ENCODE data around the gene SEC63. TPM values are rescaled to one million over a fixed set of nuclear protein-coding genes. Genes with fewer than 3 reads are reported as not detected.

SEC63 gene
- total and polyA plus RNA-seq, 2 experiments from 2014 or later: 38.5 to 190 TPM

- no peak overlapping the region for H3K27ac ChIP-seq
- no peaks in the 10 kb centered on the region for H3K79me2 ChIP-seq (ENCODE audit: insufficient read depth)
- no peaks in the 10 kb centered on the region for H3K36me3 ChIP-seq (ENCODE audit: low read depth)
- no peak overlapping the region for H2AFZ ChIP-seq
- H4K20me1 ChIP-seq (ENCODE audit: insufficient read depth): no peaks in the 10 kb centered on the region
- H3K9me2 ChIP-seq (ENCODE audit: insufficient read depth): no peaks in the 10 kb centered on the region
- H3K9me3 ChIP-seq (ENCODE audit: low read depth): no peaks in the 10 kb centered on the region
- no peak overlapping the region for H3K9ac ChIP-seq
- peaks cover 3% of the 10 kb centered on the region for H3K4me1 ChIP-seq (ENCODE audit: insufficient read depth)
- H3F3A ChIP-seq (ENCODE audit: insufficient read depth): peaks cover 4% of the 10 kb centered on the region; the same call in 1 of the 2 replicates
- 80 to 82% methylated on average over 6 of the region's 6 CpGs for WGBS, 2 experiments (ENCODE audit: low coverage in 1 of 2, low lambda C conversion rate in 2 of 2, missing lambda C conversion rate in 2 of 2)
- no peak overlapping the region for H3K4me2 ChIP-seq (ENCODE audit: unreplicated experiment)
- H3K4me3 ChIP-seq: no peak overlapping the region
- TF ChIP-seq EZH2phosphoT487 (IDR thresholded peaks at IDR 0.05; ENCODE audit: insufficient read depth, low read depth) (no peak), EZH2 (IDR thresholded peaks at IDR 0.05; ENCODE audit: insufficient read depth, poor library complexity, severe bottlenecking) (no peak)
- no peak for DNase-seq
- in situ Hi-C loops (cut with MboI): no loop called here
- H3K27me3 ChIP-seq (replicated peaks; ENCODE audit: insufficient read depth): no peaks in the 10 kb centered on the region
Observed at GRCh38 chr6:107971181-107971580, 13.2 kb upstream of the SEC63 start.

GRCh38 chr6:107970255-107970654 lies 12.2 kb upstream of the SEC63 start:
- Histone ChIP-seq H2AFZ (no peak overlapping the region), H3F3A (ENCODE audit: insufficient read depth) (peaks cover 11% of the 10 kb centered on the region; the same call in 1 of the 2 replicates), H3K27me3 (replicated peaks; ENCODE audit: insufficient read depth) (no peaks in the 10 kb centered on the region), H3K4me1 (ENCODE audit: insufficient read depth) (peaks cover 13% of the 10 kb centered on the region), H3K4me3 (no peak overlapping the region), H3K9me2 (ENCODE audit: insufficient read depth) (no peaks in the 10 kb centered on the region), H3K79me2 (ENCODE audit: insufficient read depth) (no peaks in the 10 kb centered on the region), H3K9ac (no peak overlapping the region), H3K4me2 (ENCODE audit: unreplicated experiment) (no peak overlapping the region), H3K36me3 (ENCODE audit: low read depth) (no peaks in the 10 kb centered on the region), H3K9me3 (ENCODE audit: low read depth) (no peaks in the 10 kb centered on the region), H4K20me1 (ENCODE audit: insufficient read depth) (no peaks in the 10 kb centered on the region), H3K27ac (no peak overlapping the region)
- in situ Hi-C loops (cut with MboI): no loop called here
- no peak for DNase-seq
- TF ChIP-seq EZH2phosphoT487 (IDR thresholded peaks at IDR 0.05; ENCODE audit: insufficient read depth, low read depth) (no peak), EZH2 (IDR thresholded peaks at IDR 0.05; ENCODE audit: insufficient read depth, poor library complexity, severe bottlenecking) (no peak)
- WGBS, 2 experiments (ENCODE audit: low coverage in 1 of 2, low lambda C conversion rate in 2 of 2, missing lambda C conversion rate in 2 of 2): 80 to 81% methylated on average over 5 of the region's 5 CpGs

DNA sequence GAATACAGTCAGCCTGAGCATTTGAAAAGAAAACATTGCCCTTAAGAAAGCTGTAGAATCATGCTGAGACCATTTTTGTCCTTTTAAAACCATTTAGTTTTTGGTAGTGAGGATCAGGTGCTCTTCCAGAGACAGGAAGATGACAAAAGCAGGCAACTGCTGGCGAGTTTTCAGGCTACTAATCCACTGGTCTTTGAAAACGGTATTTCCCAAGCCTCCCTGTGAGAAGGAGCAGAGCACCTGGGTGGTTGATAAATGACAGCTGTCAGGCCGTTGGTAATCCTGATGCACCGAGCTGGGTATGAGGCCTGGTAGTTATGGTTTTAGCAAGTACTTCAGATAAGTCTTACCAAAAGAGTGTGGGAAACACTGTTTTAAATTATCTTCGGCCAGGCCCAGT lies 10.1 kb upstream of the SEC63 start:
- peaks cover 19% of the 10 kb centered on the region for H3K4me1 ChIP-seq (ENCODE audit: insufficient read depth)

GRCh38 chr6:107965746-107966145 lies 7.7 kb upstream of the SEC63 start:
- H3K4me2 ChIP-seq (ENCODE audit: unreplicated experiment): no peak overlapping the region
- H3F3A ChIP-seq (ENCODE audit: insufficient read depth): peaks cover 19% of the 10 kb centered on the region; the same call in 1 of the 2 replicates
- H3K4me1 ChIP-seq (ENCODE audit: insufficient read depth): peaks cover 19% of the 10 kb centered on the region
- no peaks in the 10 kb centered on the region for H3K9me3 ChIP-seq (ENCODE audit: low read depth)
- peak; percentile 88 for DNase-seq
- no peak overlapping the region for H2AFZ ChIP-seq
- 0 out of 2 replicates have a peak overlapping the region, but pooled peaks have one; percentile 3 for H3K9ac ChIP-seq
- no peaks in the 10 kb centered on the region for H3K79me2 ChIP-seq (ENCODE audit: insufficient read depth)
- peak overlapping the region; percentile 72 for H3K27ac ChIP-seq
- no peaks in the 10 kb centered on the region for H3K27me3 ChIP-seq (replicated peaks; ENCODE audit: insufficient read depth)
- H3K9me2 ChIP-seq (ENCODE audit: insufficient read depth): no peaks in the 10 kb centered on the region
- H4K20me1 ChIP-seq (ENCODE audit: insufficient read depth): no peaks in the 10 kb centered on the region
- no peaks in the 10 kb centered on the region for H3K36me3 ChIP-seq (ENCODE audit: low read depth)
- in situ Hi-C loops (cut with MboI): no loop called here
- no peak overlapping the region for H3K4me3 ChIP-seq
- WGBS, 2 experiments (ENCODE audit: low coverage in 1 of 2, low lambda C conversion rate in 2 of 2, missing lambda C conversion rate in 2 of 2): 38 to 42% methylated on average over 4 of the region's 4 CpGs
- TF ChIP-seq EZH2 (IDR thresholded peaks at IDR 0.05; ENCODE audit: insufficient read depth, poor library complexity, severe bottlenecking) (no peak), EZH2phosphoT487 (IDR thresholded peaks at IDR 0.05; ENCODE audit: insufficient read depth, low read depth) (no peak)

More for the DNA sequence above, 10.1 kb upstream of the SEC63 start:
- no peak overlapping the region for H3K4me3 ChIP-seq
- no peaks in the 10 kb centered on the region for H3K9me2 ChIP-seq (ENCODE audit: insufficient read depth)
- no peak overlapping the region for H3K4me2 ChIP-seq (ENCODE audit: unreplicated experiment)
- H3K79me2 ChIP-seq (ENCODE audit: insufficient read depth): no peaks in the 10 kb centered on the region
- in situ Hi-C loops (cut with MboI): no loop called here
- H3K27me3 ChIP-seq (replicated peaks; ENCODE audit: insufficient read depth): no peaks in the 10 kb centered on the region
- H4K20me1 ChIP-seq (ENCODE audit: insufficient read depth): no peaks in the 10 kb centered on the region
- peaks cover 19% of the 10 kb centered on the region; the same call in 1 of the 2 replicates for H3F3A ChIP-seq (ENCODE audit: insufficient read depth)
- no peaks in the 10 kb centered on the region for H3K9me3 ChIP-seq (ENCODE audit: low read depth)
- H2AFZ ChIP-seq: no peak overlapping the region
- no peak for DNase-seq
- H3K27ac ChIP-seq: no peak overlapping the region
- no peak overlapping the region for H3K9ac ChIP-seq
- 70 to 79% methylated on average over 5 of the region's 5 CpGs for WGBS, 2 experiments (ENCODE audit: low coverage in 1 of 2, low lambda C conversion rate in 2 of 2, missing lambda C conversion rate in 2 of 2)
- TF ChIP-seq EZH2phosphoT487 (IDR thresholded peaks at IDR 0.05; ENCODE audit: insufficient read depth, low read depth): no peak
- no peak for TF ChIP-seq EZH2 (IDR thresholded peaks at IDR 0.05; ENCODE audit: insufficient read depth, poor library complexity, severe bottlenecking)
- H3K36me3 ChIP-seq (ENCODE audit: low read depth): no peaks in the 10 kb centered on the region

DNA sequence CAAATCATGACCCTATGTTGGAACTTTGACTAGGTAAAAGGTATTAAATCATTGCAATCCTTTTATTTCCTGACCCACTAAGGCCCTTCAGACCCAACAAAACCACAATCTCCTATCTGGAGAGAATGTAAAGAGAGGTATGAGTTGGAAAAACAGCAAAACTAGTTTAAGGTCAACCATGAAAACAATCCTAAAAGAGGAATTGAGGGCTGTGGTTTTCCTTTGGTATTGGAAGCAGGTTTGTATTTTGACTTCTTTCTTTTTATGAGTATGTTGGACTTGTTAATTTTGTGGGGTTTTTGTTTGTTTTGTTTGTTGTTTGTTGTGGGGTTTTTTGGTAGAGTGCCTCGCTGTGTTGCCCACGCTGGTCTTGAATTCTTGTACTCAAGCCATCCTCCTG lies 4.7 kb upstream of the SEC63 start:
- H3K4me1 ChIP-seq (ENCODE audit: insufficient read depth): peaks cover 19% of the 10 kb centered on the region
- no peak overlapping the region for H3K4me2 ChIP-seq (ENCODE audit: unreplicated experiment)
- no peaks in the 10 kb centered on the region for H3K27me3 ChIP-seq (replicated peaks; ENCODE audit: insufficient read depth)
- H3K9ac ChIP-seq: no peak overlapping the region
- H2AFZ ChIP-seq: no peak overlapping the region
- no peaks in the 10 kb centered on the region for H3K9me2 ChIP-seq (ENCODE audit: insufficient read depth)
- peaks cover 2% of the 10 kb centered on the region for H3K79me2 ChIP-seq (ENCODE audit: insufficient read depth)
- no peak for TF ChIP-seq EZH2phosphoT487 (IDR thresholded peaks at IDR 0.05; ENCODE audit: insufficient read depth, low read depth)
- TF ChIP-seq EZH2 (IDR thresholded peaks at IDR 0.05; ENCODE audit: insufficient read depth, poor library complexity, severe bottlenecking): no peak
- H3K9me3 ChIP-seq (ENCODE audit: low read depth): no peaks in the 10 kb centered on the region
- no peak for DNase-seq
- H3K36me3 ChIP-seq (ENCODE audit: low read depth): no peaks in the 10 kb centered on the region
- peaks cover 19% of the 10 kb centered on the region; the same call in 1 of the 2 replicates for H3F3A ChIP-seq (ENCODE audit: insufficient read depth)
- no peaks in the 10 kb centered on the region for H4K20me1 ChIP-seq (ENCODE audit: insufficient read depth)
- in situ Hi-C loops (cut with MboI): no loop called here
- H3K4me3 ChIP-seq: no peak overlapping the region
- 90 to 91% methylated on average over 2 of the region's 2 CpGs for WGBS, 2 experiments (ENCODE audit: low coverage in 1 of 2, low lambda C conversion rate in 2 of 2, missing lambda C conversion rate in 2 of 2)
- no peak overlapping the region for H3K27ac ChIP-seq
